BE2C (cell line): ENCODE data around the gene TTLL11.

ENCODE experiments used
- DNase-seq: peaks from one replicate; pipeline ENCODE4 v3.0.0-alpha.2; 2020
- H3K27me3 ChIP-seq: fragments of 250-450 bp; sonication (Bioruptor Pico); 2 replicates; pipeline ENCODE4 v1.5.1; 2020; ENCODE audit warnings: mild to moderate bottlenecking
- H3K36me3 ChIP-seq: fragments of 250-450 bp; sonication (Bioruptor Pico); 2 replicates; pipeline ENCODE4 v1.5.1; 2020; ENCODE audit warnings: mild to moderate bottlenecking
- H3K4me1 ChIP-seq: fragments of 250-450 bp; sonication (Bioruptor Pico); 2 replicates; pipeline ENCODE4 v1.5.1; 2020
- H3K4me3 ChIP-seq: 2 replicates; pipeline ENCODE4 v1.5.1; 2011; ENCODE audit warnings: low read depth, low read length
- H3K9me3 ChIP-seq: fragments of 250-450 bp; sonication (Bioruptor Pico); 2 replicates; pipeline ENCODE4 v1.5.1; 2020
- TF ChIP-seq, protein P1 (sequence below): IDR thresholded peaks from 2 replicates; pipeline ENCODE4 v1.5.1; 2012; ENCODE audit warnings: mild to moderate bottlenecking, low read depth, low read length

The TTLL11 gene

DNA sequence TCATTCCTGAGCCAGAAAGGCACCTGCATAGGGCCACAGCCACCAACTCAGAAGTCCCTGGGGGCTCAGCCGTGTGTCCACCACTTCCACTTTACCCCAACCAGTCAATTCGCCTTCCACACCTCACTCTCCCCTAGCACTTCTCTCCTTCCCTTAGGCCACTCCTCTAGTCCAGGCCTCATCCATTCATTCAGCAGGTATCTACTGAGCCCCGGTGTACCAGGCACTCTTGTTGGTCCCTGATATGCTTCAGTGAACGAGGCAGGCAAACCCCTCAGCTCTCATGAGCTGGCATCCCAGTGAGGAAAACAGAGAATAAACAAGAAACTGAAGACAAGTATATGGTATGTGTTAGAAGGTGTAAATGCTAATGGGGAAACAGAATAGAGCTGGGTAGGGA lies 37.7 kb upstream of the TTLL11 start:
- no peaks in the 10 kb centered on the region for H3K9me3 ChIP-seq
- H3K27me3 ChIP-seq = no peaks in the 10 kb centered on the region
- peaks cover 6% of the 10 kb centered on the region; the same call in 1 of the 2 replicates for H3K4me1 ChIP-seq
- TF ChIP-seq, protein P1, sequence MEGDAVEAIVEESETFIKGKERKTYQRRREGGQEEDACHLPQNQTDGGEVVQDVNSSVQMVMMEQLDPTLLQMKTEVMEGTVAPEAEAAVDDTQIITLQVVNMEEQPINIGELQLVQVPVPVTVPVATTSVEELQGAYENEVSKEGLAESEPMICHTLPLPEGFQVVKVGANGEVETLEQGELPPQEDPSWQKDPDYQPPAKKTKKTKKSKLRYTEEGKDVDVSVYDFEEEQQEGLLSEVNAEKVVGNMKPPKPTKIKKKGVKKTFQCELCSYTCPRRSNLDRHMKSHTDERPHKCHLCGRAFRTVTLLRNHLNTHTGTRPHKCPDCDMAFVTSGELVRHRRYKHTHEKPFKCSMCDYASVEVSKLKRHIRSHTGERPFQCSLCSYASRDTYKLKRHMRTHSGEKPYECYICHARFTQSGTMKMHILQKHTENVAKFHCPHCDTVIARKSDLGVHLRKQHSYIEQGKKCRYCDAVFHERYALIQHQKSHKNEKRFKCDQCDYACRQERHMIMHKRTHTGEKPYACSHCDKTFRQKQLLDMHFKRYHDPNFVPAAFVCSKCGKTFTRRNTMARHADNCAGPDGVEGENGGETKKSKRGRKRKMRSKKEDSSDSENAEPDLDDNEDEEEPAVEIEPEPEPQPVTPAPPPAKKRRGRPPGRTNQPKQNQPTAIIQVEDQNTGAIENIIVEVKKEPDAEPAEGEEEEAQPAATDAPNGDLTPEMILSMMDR = no peak
- no peak overlapping the region for H3K4me3 ChIP-seq
- H3K36me3 ChIP-seq = no peaks in the 10 kb centered on the region
- DNase-seq = no peak

DNA sequence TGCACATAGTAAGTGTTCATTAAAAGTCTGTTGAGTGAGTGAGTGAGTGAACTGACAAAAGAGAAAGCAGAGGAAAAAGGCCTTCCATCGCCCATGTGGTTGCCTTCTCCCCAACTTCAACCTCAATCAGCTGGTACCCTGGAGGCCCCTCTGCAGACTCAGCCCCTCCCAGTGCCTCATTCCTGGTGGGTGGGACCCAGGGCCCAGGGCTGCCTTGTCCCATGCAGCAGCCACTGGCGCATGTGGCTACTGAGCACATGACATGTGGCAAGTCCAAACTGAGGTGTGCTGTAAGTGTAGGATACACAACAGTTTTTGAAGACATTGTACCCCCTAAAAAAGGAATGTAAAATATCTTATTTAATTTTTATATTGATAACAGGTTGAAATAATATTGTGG lies 36.9 kb upstream of the TTLL11 start:
- Histone ChIP-seq H3K36me3 (no peaks in the 10 kb centered on the region), H3K9me3 (no peaks in the 10 kb centered on the region), H3K27me3 (no peaks in the 10 kb centered on the region), H3K4me1 (peaks cover 6% of the 10 kb centered on the region; the same call in 1 of the 2 replicates), H3K4me3 (no peak overlapping the region)
- TF ChIP-seq, protein P1 = no peak
- DNase-seq = no peak

GRCh38 chr9:122128969-122129343 lies 35.8 kb upstream of the TTLL11 start:
- Histone ChIP-seq H3K9me3 (no peaks in the 10 kb centered on the region), H3K4me1 (peaks cover 5% of the 10 kb centered on the region; the same call in 1 of the 2 replicates), H3K27me3 (no peaks in the 10 kb centered on the region), H3K4me3 (no peak overlapping the region), H3K36me3 (no peaks in the 10 kb centered on the region)
- no peak for DNase-seq
- TF ChIP-seq, protein P1 = no peak

- H3K4me1 ChIP-seq = peaks cover 3% of the 10 kb centered on the region; the same call in 1 of the 2 replicates
- H3K4me3 ChIP-seq = no peak overlapping the region
- no peak for DNase-seq
- no peaks in the 10 kb centered on the region for H3K36me3 ChIP-seq
- TF ChIP-seq, protein P1 = no peak
- no peaks in the 10 kb centered on the region for H3K27me3 ChIP-seq
- H3K9me3 ChIP-seq = no peaks in the 10 kb centered on the region
These were observed 35.2 kb upstream of the TTLL11 start for GRCh38 chr9:122128007-122128968.

- no peaks in the 10 kb centered on the region for H3K27me3 ChIP-seq
- H3K4me3 ChIP-seq = no peak overlapping the region
- H3K4me1 ChIP-seq = peaks cover 3% of the 10 kb centered on the region; the same call in 1 of the 2 replicates
These were observed 34.3 kb upstream of the TTLL11 start for GRCh38 chr9:122127396-122127798.

More at GRCh38 chr9:122127396-122127798, 34.3 kb upstream of the TTLL11 start:
- TF ChIP-seq, protein P1 = no peak
- DNase-seq = no peak
- Histone ChIP-seq H3K9me3 (no peaks in the 10 kb centered on the region), H3K36me3 (no peaks in the 10 kb centered on the region)
